A549 (cell line): ENCODE measurements around the gene RAB37.

Experiments
- BHLHE40 ChIP-seq: IDR thresholded peaks from 2 replicates; pipeline ENCODE4 v1.6.1; 2012; ENCODE audit warnings: low read depth, low read length, inconsistent platforms
- CTCF ChIP-seq: fragments of >200 bp; sonication (Bioruptor Twin); formaldehyde crosslinking; IDR thresholded peaks from 3 replicates; pipeline ENCODE4 v1.5.1; 2016
- ELK1 ChIP-seq: fragments of 150-350 bp; IDR thresholded peaks from 2 replicates; pipeline ENCODE4 v1.6.1; 2014; ENCODE audit warnings: low read depth, mild to moderate bottlenecking, low read length
- EP300 ChIP-seq, 2 experiments: fragments of >200 bp; sonication (Bioruptor Twin); formaldehyde crosslinking; IDR thresholded peaks; 2 replicates in 1 of 2; 3 replicates in 1 of 2; pipeline ENCODE4 v1.6.1; 2016 to 2017
- FOXS1 ChIP-seq: fragments of 250-450 bp; sonication (Bioruptor Pico); IDR thresholded peaks from 2 replicates; pipeline ENCODE4 v1.5.0; 2020; ENCODE audit warnings: mild to moderate bottlenecking, moderate library complexity
- HOXA7 ChIP-seq: fragments of 250-450 bp; sonication (Bioruptor Pico); IDR thresholded peaks from 2 replicates; pipeline ENCODE4 v1.5.0; 2020; ENCODE audit warnings: mild to moderate bottlenecking, moderate library complexity
- PBX3 ChIP-seq: IDR thresholded peaks from 2 replicates; pipeline ENCODE4 v1.6.1; 2012
- POLR2A ChIP-seq: IDR thresholded peaks from 2 replicates; pipeline ENCODE4 v1.6.1; 2012; ENCODE audit warnings: mild to moderate bottlenecking, low read length
- POLR2AphosphoS2 ChIP-seq: conservative IDR thresholded peaks from 2 replicates; pipeline ENCODE4 v1.6.1; 2012; ENCODE audit warnings: low read length, improper control_type of control experiment, inconsistent platforms
- RAD21 ChIP-seq, 2 experiments: fragments of >200 bp in 1 of 2; sonication (Bioruptor Twin) in 1 of 2; formaldehyde crosslinking in 1 of 2; IDR thresholded peaks in 1 of 2; conservative IDR thresholded peaks in 1 of 2; 2 replicates in 1 of 2; 3 replicates in 1 of 2; pipeline ENCODE4 v1.6.1; 2012 to 2018; ENCODE audit warnings: inconsistent platforms in 1 of 2
- REST ChIP-seq: fragments of 200-600 bp; sonication (generic); IDR thresholded peaks from 2 replicates; pipeline ENCODE4 v1.6.1; 2016; ENCODE audit warnings: antibody characterized with exemption, mild to moderate bottlenecking, moderate library complexity
- RFX5 ChIP-seq: fragments of 450-650 bp; IDR thresholded peaks from 2 replicates; pipeline ENCODE4 v1.7.1; 2014; ENCODE audit warnings: antibody characterized with exemption, mild to moderate bottlenecking, moderate library complexity

GRCh38 chr17:74771319-74771914 is 34.4 kb downstream of the RAB37 start:
- TF ChIP-seq CTCF = no peak
- TF ChIP-seq RFX5 = no peak
- no peak for TF ChIP-seq ELK1
- no peak for TF ChIP-seq POLR2AphosphoS2
- TF ChIP-seq POLR2A = no peak
- no peak for TF ChIP-seq REST
- TF ChIP-seq BHLHE40 = no peak
- no peak for TF ChIP-seq HOXA7 (CRISPR knock-in tag)
- TF ChIP-seq FOXS1 = no peak
- no peak for TF ChIP-seq PBX3
- no peak for TF ChIP-seq EP300 (IDR thresholded peaks at IDR 0.05)
- no peak for TF ChIP-seq RAD21 (conservative IDR thresholded peaks at IDR 0.05 in 1 of 2, IDR thresholded peaks at IDR 0.05 in 1 of 2)
